ENCODE results near the gene LUZP1.
A peak's percentile ranks its signal among the peaks of the same experiment; 100 is the strongest.

LUZP1 gene

GRCh38 chr1:23080885-23081284, 87.8 kb downstream of the LUZP1 start:
- DNase-seq: no peak

GRCh38 chr1:23079025-23079424, 89.6 kb downstream of the LUZP1 start:
- no peak for DNase-seq

GRCh38 chr1:23074012-23074411, 94.6 kb downstream of the LUZP1 start:
- DNase-seq: no peak

- no peak for DNase-seq
Measured at GRCh38 chr1:23069675-23070074, 99.0 kb downstream of the LUZP1 start.

- no peak for DNase-seq
Measured at GRCh38 chr1:23069149-23069548, 99.5 kb downstream of the LUZP1 start.

GRCh38 chr1:23066075-23066474, 102.6 kb downstream of the LUZP1 start:
- DNase-seq: no peak

GRCh38 chr1:23065385-23065784, 103.3 kb downstream of the LUZP1 start:
- DNase-seq: no peak

- DNase-seq: no peak
Measured at GRCh38 chr1:23062271-23062670, 106.4 kb downstream of the LUZP1 start.

- DNase-seq: no peak
Measured at GRCh38 chr1:23057301-23057700, 111.4 kb downstream of the LUZP1 start.

GRCh38 chr1:23051290-23051909, 117.3 kb downstream of the LUZP1 start:
- no peak for DNase-seq

GRCh38 chr1:23050201-23050600, 118.5 kb downstream of the LUZP1 start:
- no peak for DNase-seq

- no peak for DNase-seq
Measured at GRCh38 chr1:23044035-23044434, 124.6 kb downstream of the LUZP1 start.

- no peak for DNase-seq
Measured at GRCh38 chr1:23040509-23040908, 128.1 kb downstream of the LUZP1 start.

GRCh38 chr1:23039308-23039826, 129.3 kb downstream of the LUZP1 start:
- peak in 1 of 3 experiments; percentile 38 for DNase-seq

GRCh38 chr1:23037081-23037740, 131.4 kb downstream of the LUZP1 start:
- no peak for DNase-seq

GRCh38 chr1:23035823-23036452, 132.7 kb downstream of the LUZP1 start:
- peak in 1 of 3 experiments; percentile 4 for DNase-seq
